H1 (cell line): ENCODE data around the gene ANKRD13C.

Experiments used
- ASH2L ChIP-seq: fragments of 200-600, 300-600 bp; sonication (generic); IDR thresholded peaks from one replicate; pipeline ENCODE4 v1.7.1; 2017; ENCODE audit warnings: low read length
- BACH1 ChIP-seq: IDR thresholded peaks from 2 replicates; pipeline ENCODE4 v1.6.1; 2012; ENCODE audit warnings: low read length, improper control_type of control experiment
- BCL11A ChIP-seq, 2 experiments: IDR thresholded peaks; one replicate each; pipeline ENCODE4 v1.6.1; 2011; ENCODE audit warnings: low read depth in 2 of 2, low read length in 2 of 2, mild to moderate bottlenecking in 2 of 2
- BRCA1 ChIP-seq: IDR thresholded peaks from 2 replicates; pipeline ENCODE4 v1.6.1; 2012; ENCODE audit warnings: low read depth, low read length, improper control_type of control experiment
- CBX5 ChIP-seq: fragments of 300-800, 300-1000 bp; sonication (generic); IDR thresholded peaks from 2 replicates; pipeline ENCODE4 v1.7.1; 2016; ENCODE audit warnings: antibody characterized with exemption, low read length, low read depth
- EP300 ChIP-seq, 2 experiments: IDR thresholded peaks; 1 replicate in 1 of 2; 2 replicates in 1 of 2; pipeline ENCODE4 v1.6.1; 2011 to 2012; ENCODE audit warnings: low read depth in 2 of 2, low read length in 2 of 2, mild to moderate bottlenecking in 2 of 2, borderline replicate concordance in 1 of 2, inconsistent platforms in 1 of 2, moderate library complexity in 1 of 2
- FOSL1 ChIP-seq: IDR thresholded peaks from 2 replicates; pipeline ENCODE4 v1.6.1; 2011; ENCODE audit warnings: mild to moderate bottlenecking, low read depth, low read length, moderate library complexity; ENCODE audit not compliant: insufficient read depth
- KDM1A ChIP-seq: fragments of 200-600, 300-600 bp; sonication (generic); IDR thresholded peaks from 2 replicates; pipeline ENCODE4 v1.7.1; 2016; ENCODE audit warnings: mild to moderate bottlenecking, low read length, borderline replicate concordance
- MAFK ChIP-seq: IDR thresholded peaks from 2 replicates; pipeline ENCODE4 v1.6.1; 2012; ENCODE audit warnings: low read depth, mild to moderate bottlenecking, improper control_type of control experiment, low read length
- POLR2AphosphoS5 ChIP-seq: IDR thresholded peaks from 2 replicates; pipeline ENCODE4 v1.6.1; 2011; ENCODE audit warnings: low read depth, low read length
- RNF2 ChIP-seq: fragments of 200-900, 300-1000 bp; sonication (generic); IDR thresholded peaks from 2 replicates; pipeline ENCODE4 v1.7.1; 2016; ENCODE audit warnings: borderline replicate concordance, low read depth, mild to moderate bottlenecking, antibody characterized with exemption, low read length; ENCODE audit not compliant: poor library complexity, severe bottlenecking; ENCODE audit errors: missing control alignments
- SP1 ChIP-seq: IDR thresholded peaks from 2 replicates; pipeline ENCODE4 v1.6.1; 2011; ENCODE audit warnings: low read depth, low read length
- SRF ChIP-seq: IDR thresholded peaks from 2 replicates; pipeline ENCODE4 v1.6.1; 2011; ENCODE audit warnings: mild to moderate bottlenecking, low read depth, low read length, moderate library complexity
- TF ChIP-seq, protein P1 (sequence below), 3 experiments: IDR thresholded peaks; 1 replicate in 2 of 3; 2 replicates in 1 of 3; pipeline versions ENCODE4 v1.5.1 to v1.6.1; 2011; ENCODE audit warnings: low read length in 3 of 3, mild to moderate bottlenecking in 3 of 3, inconsistent platforms in 2 of 3, low read depth in 1 of 3, moderate library complexity in 1 of 3; ENCODE audit not compliant: insufficient read depth in 1 of 3; ENCODE audit errors: control extremely low read depth in 1 of 3

DNA sequence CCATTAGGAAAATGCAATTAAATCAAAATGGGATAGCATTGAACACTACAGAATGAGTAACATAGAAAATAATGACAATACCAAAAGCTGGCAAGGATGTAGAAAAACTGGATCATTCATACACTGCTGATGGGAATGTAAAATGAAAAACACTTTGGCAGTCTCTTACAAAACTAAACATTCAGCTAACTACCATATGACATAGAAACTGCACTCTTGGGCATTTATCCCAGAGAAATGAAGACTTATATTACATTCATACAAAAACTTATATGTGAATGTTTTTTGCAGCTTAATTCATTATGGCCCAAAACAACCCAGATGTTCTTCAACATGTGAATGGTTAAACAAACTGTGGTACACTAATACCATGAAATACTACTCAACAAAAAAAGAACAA, 66.4 kb downstream of the ANKRD13C start:
- no peak for TF ChIP-seq SRF
- TF ChIP-seq SP1: no peak
- TF ChIP-seq BRCA1: no peak
- TF ChIP-seq FOSL1: no peak
- TF ChIP-seq, protein P1, sequence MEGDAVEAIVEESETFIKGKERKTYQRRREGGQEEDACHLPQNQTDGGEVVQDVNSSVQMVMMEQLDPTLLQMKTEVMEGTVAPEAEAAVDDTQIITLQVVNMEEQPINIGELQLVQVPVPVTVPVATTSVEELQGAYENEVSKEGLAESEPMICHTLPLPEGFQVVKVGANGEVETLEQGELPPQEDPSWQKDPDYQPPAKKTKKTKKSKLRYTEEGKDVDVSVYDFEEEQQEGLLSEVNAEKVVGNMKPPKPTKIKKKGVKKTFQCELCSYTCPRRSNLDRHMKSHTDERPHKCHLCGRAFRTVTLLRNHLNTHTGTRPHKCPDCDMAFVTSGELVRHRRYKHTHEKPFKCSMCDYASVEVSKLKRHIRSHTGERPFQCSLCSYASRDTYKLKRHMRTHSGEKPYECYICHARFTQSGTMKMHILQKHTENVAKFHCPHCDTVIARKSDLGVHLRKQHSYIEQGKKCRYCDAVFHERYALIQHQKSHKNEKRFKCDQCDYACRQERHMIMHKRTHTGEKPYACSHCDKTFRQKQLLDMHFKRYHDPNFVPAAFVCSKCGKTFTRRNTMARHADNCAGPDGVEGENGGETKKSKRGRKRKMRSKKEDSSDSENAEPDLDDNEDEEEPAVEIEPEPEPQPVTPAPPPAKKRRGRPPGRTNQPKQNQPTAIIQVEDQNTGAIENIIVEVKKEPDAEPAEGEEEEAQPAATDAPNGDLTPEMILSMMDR (IDR thresholded peaks at IDR 0.05; ENCODE audit: control extremely low read depth in 1 of 3, insufficient read depth in 1 of 3, low read depth in 1 of 3, low read length in 3 of 3): no peak
- no peak for TF ChIP-seq ASH2L
- TF ChIP-seq MAFK: no peak
- no peak for TF ChIP-seq RNF2
- TF ChIP-seq CBX5: no peak
- no peak for TF ChIP-seq EP300 (IDR thresholded peaks at IDR 0.05; ENCODE audit: borderline replicate concordance in 1 of 2, low read depth in 2 of 2, low read length in 2 of 2)
- no peak for TF ChIP-seq POLR2AphosphoS5
- no peak for TF ChIP-seq BCL11A (IDR thresholded peaks at IDR 0.05; ENCODE audit: low read depth in 2 of 2, low read length in 2 of 2)
- no peak for TF ChIP-seq BACH1
- TF ChIP-seq KDM1A: no peak
